CD4-positive, alpha-beta T cell treated with Interleukin-17A for 1 hour (primary cell): ENCODE results near the gene ASPG.

Experiments
- DNase-seq: peaks from one replicate; pipeline ENCODE4 v3.0.0-alpha.2; 2020

The ASPG gene

DNA sequence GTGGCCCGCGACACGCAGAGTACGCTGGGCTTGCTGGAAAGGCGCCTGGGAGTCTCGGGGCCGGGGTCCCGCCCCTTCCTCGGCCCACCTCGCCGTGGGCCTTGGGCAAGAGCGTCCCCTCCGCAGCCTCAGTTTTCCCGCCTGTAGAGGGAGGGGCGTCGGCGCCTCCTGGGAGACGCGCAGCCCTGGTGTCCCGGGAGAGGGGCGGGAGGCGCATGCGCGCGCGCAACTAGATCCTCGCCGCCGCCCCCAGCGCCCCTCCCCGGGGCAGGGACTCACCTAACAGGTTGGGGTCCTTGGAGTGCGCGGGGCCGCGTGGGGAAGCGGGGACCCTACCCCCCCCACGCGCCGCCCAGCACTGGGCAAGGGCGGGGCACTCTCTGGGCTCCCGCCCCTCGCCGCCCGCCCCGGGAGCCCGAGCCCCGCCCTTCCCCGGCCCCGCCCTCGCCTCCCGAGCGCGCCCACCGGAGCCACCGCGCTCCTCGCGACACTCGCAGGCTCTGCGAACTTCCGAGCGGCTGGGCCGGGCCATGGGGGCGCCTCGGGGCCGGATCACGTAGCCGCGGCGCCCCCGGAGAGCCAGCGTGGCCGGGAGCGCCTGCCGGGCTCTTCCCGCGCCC is 52.7 kb downstream of the ASPG start, which contains the start of gene KIF26A:
TSS of gene KIF26A (plus strand) at position 490 of the 620 bp plus-strand sequence. CDS start 136 bp downstream, outside the sequence.
- no peak for DNase-seq

DNA sequence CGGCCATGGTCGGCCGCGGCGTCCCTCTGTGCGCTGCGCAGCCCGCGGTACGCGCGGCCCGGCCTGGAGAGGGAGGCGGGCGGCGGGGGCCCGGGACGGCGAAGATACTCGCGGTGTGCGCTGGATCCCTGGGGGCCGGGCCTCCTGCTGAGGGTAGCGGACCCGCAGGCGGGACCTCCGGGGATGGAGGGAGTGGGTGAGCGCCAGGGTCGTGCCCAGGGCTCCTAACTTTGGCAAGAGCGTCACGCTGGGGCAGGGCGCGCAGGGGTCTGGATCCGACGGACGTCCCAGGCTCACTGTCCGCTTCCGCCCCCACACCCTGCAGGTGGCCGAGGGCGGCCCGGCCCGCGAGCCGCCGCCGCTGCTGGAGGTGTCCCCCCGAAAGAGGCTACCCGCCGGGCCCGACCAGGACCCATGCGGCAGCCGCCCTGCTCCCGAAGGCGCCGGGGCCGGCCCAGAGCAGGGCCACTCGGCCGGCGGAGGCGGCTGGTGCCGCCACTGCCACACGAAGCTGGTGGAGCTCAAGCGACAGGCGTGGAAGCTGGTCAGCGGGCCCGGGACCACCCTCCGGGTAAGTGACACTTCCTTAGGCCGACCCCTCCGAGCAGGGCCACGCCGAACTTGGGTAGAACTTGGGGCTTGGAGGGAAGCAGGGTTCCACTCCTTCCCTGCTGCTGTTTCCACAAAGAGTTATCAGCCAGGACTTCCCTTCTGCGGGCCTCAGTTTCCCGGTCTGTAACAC is 53.4 kb downstream of the ASPG start:
- no peak for DNase-seq

DNA sequence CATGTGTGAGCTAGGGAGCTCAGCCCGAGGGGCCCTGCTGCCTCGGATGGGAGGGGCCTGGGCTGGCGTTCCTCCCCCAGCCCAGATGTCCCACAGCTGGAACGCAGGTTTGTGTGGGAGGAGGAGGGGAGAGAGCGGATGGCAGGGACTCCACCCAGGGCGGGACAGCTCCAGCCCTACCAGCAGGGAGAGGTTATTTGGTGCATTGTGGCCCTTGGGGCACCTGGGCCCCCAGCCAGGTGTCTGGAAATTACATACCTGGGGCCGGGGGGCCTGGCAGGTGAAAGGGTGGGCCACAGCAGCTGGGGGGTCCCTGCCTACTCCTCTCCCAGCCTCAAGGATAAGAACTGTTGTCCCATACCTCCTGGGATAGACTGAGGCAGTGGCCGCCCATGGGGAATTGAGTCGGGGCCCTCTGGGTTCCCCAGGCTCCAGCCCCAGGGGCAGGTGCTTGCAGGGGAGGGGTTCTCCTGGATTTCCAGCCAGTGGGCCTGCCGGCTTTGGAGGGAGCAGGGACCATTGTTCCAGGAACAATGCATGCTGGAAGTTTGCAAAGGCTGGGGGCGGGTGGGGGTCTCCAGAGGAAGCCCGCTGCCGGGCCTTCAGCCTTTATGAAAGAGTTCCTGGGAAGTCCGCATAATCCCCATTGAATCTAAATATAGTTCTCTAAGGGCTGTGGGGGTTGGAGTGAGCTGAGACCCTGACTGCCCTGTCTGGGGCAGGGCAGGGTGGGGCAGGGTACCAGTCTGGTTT is 54.1 kb downstream of the ASPG start:
- DNase-seq: no peak

DNA sequence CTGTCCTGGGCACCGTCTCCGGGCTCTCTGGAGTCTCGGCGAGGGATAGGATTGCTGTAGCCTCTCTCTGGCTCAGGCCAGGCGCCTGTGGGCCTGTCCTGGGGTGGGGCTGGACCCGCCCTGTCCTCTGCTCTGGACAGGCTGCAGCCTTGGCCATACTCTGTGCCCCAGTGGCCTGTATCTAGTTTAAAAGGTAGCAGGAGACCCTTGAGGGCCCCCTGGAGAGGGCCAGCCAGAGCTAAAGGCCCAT is 54.6 kb downstream of the ASPG start:
- no peak for DNase-seq

DNA sequence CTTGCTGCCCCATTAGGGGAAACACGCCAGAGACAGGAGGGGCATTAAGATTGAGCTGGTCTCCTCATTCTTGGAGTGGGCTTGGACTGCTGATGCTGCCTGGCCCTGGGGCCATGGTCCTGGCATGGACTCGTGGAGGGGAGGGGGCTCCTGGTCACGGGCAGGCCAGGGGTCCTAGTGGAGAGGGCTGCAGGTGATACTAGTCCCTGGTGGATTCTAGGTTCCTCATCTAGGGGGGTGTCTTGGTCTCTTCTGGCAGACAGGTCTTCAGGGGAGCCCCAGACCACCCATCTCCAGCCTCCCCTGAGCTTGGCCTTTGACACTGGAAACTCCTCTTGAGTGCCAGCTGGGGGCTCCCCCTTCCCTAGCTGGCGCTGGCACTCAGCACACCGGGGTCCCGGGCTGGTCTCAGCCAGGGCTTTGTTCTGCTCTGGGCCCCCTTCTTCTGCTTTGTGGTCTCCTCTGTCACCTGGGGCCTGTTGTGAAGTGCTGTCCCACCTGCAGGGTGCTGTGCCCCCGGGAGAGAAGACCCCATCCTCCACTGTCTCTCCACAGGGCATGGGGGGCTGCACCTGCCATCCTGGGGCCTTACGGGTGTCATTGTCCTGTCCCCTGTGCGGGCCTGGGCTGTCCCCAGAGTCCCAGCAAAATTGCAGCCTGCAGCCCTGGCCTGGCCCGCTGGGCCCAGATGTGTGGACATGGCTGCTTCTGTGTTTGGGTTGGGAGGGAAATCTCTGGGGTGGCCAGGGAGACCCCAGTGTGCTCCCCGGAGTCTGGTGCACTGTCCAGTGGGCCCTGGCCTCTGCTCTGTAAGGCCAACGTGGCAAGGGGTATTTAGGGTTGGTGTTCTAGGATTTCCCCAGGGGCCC is 55.2 kb downstream of the ASPG start:
- DNase-seq: no peak

DNA sequence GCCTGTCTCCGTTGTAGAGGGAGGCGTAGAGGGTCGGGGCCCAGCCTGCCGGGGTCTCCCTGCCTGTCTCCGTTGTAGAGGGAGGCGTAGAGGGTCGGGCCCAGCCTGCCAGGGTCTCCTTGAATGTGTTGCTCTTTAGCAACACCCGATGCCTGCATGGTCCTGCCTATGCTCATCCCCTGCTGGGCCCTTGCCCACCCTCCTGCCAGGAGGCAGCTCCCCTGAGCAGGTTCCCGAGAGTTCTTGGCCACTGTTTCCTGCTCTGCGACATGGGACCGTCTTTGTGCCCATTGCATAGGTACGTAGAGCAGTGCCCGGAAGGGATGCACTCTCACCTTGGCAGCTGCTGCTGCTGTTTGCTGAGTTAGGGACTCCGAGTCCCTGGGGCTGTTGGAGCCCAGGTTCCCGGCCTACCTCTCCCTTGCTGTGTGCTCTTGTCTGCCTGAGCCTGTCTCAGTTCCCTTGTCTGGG is 56.2 kb downstream of the ASPG start:
- DNase-seq: no peak

DNA sequence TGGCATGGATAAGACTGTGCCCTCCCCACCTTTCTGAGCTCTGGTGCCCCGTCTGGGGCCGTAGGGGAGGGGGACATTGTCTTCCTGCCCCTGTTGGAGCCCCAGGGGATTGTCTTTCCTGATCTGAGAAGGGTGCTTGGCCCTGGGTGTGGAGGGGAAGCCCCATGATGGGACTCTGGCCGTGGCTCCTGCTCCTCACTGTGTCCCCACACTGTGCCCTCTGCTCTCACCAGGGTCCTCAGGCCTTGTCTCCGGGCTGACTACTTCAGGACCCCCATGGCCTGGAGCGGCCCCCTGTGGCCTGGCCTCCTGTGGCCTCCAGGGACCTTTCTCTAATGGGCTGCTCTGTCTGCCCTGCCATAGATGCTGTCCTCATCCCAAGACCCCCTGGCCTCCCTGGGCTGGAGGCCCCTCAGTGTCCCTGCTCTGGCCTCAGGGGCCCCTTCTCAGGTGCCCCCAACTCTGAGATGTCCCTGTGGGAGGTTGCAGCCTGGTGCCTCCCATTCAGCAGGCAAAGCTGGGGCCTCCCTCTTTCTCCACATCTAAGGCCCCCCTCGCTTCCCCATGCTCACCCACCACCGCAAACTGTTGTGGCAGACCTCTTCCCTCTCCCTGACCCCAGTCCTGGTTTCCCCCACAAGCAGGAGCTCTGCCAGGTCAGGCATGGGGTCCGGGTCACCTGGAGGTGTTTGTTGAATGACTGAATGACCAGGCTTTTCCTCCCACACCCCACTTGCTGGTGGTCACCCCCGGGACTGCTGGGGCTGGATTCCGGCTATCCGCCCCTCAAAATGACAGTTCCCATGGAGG is 56.8 kb downstream of the ASPG start:
- DNase-seq: no peak

DNA sequence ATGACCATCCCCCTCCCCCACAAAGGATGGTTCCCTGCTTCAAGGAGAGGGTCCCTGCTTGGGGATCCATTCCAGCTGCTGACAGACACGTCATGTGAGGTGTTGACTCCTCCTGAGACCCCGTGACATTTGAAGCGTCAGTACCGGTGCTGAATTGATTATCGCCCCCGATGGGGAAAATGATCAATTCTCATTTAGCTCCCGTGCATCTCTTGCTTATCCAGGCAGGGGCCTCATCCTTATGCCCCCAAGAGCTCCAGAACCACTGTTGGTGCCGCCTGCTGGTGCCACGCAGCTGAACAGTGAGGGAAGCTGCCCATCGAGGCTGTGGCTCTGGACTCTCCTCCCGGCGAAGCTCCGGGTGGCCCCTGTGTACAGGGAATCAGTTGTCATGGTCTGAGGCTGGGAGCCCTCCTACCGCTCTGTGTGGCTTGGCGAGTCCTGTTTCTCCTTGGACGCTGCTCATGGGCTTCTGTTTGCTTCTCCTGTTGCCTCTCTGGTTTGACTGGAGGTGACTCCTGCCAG is 57.5 kb downstream of the ASPG start:
- DNase-seq: no peak

DNA sequence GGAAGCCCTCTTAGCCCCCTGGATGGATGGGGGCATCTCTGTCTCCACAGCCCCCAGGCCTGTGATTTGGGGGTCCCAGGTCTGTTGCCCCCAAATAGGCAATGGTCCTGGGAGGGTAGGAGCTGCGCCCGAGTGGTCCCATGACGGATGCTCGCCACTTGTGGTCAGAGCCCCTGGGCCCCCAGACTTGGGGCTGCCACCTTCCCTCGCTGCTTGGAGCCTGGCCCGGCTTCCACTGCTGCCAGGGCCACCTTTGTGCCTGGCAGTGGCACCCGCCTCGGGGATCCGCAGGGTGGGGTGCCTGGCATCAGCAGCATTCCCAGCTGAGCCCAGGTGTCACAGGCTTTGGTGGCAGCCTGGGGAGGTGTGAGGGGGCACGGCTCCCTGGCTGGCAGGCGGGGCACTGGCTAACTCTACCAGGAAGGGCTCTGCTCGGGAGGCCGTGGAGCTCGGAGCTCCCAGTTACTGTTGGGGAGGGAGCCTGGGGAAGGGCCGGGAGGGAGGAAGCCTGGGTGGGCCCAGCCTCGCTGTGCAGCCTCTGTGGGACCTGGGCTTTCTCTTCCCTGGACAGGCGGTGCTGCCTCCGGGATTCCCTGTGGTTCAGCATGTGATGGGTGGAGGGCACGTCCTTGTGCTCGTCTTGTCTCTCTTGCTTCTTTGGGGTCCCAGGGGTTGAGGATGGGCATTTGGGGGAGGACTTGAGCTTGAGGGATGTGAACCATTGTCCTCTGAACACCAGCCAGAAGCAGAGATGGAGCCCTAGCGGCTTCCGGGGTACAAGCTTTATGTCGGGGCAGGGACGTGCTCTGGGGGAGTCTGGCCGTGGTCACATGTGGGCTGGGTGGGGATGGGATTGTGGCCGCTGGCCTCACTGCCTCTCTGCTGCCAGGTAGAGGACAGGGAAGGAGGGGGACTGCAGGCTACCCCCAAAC is 58.3 kb downstream of the ASPG start:
- DNase-seq: no peak

DNA sequence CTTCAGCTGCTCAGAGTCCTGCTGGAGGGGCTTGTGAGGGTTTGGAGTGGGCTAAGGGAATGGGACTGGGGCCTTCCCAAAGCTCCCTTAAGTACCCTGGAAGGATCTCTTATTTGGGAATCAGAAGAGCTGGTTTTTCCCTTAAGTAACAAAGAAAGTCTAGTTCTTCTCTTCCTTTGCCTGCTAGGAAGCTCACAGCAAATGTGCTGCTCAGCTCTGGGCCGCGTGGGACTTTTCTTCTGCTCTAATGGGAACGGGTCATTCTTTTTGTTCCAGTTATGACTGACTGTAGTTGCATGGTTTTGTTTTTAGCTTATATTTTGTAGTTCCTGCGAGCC is 58.9 kb downstream of the ASPG start:
- DNase-seq: no peak

DNA sequence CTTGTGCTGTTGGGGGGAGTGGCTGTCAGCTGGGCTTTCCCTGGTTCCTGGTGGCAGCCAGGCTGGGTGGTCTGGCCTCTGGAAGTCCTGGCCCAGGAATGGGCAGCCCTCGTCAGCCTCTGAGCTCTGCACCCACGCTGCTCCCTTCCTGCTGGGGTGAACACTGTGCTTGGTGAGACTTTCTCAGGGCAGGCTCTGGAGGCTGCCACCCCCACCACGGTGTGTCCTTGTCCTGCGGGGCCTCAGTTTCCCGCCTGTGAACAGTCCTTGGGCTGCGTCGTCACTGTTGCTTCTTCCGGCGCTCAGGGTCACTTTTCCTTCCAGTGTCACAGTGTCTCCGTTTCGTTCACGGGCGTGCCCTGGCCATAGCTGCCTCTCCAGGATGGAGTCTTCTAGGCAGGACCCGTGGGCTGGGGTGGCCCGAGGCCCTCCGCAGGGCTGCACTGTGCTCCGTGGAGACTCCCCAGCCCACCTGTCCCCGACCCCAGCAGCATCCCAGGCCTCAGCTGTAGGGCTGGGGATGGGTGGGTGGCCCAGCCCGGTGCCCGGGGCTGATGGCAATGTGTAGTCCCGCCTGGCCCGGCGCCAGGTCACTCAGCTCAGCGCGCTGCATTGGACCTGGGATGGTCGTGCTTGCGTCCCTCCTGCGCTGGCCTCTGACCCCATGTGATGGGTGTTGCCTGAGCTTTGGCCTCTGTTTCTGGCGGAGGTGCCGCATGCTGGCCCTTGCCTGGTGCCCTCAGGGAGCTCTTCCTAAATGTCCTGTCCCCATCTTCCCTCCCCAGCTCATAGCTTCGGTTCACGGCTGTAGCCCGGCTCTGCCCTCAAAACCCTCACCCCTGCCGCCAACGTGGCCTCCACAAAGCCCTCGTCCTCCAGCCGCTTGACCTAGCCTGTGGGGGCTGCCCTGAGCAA is 59.7 kb downstream of the ASPG start:
- no peak for DNase-seq

DNA sequence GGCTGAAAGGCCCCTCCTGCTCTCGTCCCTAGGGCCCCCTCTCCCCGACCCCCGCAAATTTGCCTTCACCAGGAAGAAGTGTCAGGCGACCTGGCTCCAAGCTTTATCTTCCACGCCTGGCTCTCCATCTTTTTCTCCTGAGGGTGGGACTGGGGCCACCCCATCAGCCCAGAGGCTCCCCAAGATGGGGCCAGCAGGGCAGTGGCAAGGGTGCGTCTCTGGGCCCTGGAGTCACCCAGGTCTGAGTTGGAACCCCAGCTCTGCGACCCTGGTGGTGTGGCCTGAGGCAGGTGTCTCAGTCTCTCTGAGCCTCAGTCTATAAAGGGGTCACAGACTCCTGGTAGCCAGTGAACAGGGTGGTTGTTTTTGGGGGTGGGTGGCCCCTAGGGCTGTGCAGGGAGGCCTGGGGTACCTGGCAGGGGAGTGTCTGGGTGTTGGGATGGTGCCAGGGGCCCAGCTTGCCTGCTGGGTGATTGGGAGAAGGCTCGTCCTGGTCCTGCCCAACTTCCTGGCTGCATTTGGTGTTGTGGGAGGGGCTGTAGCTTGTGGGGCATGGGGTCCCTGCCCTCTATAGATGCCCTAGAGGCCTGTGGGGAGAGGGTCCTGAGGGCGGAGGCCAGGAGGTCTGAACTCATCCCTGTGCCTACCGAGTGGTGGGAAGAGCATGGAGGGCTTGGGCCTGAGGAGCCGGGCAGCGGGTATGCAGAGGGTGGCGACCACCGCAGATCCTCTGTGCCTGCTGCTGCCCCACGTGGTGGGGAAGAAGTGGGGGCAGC is 60.5 kb downstream of the ASPG start:
- DNase-seq: no peak

DNA sequence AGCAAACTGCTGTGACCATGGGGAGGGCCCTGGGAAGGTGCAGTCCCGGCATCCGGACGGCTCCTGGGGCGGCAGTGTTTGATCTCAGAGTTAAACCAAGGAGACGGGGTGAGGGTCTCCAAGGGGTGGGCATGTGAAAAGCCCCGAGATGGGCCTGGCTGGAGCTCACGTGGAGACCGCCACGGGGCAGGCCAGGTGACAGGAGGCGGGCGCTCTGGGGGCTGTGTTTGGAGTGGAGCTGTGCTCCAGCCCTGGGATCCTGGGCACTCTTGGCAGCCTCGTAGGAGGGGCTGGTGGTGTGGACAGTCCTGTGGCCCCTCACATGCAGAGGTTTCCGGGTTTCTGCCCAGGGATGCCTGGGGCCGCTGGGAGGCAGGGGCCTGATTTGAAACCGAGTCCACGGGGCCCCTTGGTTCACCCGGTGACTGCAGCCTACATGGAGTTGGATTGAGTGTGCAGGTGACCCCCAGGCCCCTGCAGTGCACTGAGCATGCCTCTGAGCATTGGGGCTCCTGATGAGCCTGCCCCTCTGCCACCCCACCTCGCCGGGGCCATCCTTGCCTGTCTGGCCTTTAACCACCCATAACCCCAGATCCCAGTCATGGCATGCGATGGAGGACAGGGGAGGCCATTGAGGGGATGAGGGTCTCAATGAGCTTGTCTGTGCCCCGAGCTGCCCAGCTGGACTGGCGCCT is 61.3 kb downstream of the ASPG start:
- no peak for DNase-seq

DNA sequence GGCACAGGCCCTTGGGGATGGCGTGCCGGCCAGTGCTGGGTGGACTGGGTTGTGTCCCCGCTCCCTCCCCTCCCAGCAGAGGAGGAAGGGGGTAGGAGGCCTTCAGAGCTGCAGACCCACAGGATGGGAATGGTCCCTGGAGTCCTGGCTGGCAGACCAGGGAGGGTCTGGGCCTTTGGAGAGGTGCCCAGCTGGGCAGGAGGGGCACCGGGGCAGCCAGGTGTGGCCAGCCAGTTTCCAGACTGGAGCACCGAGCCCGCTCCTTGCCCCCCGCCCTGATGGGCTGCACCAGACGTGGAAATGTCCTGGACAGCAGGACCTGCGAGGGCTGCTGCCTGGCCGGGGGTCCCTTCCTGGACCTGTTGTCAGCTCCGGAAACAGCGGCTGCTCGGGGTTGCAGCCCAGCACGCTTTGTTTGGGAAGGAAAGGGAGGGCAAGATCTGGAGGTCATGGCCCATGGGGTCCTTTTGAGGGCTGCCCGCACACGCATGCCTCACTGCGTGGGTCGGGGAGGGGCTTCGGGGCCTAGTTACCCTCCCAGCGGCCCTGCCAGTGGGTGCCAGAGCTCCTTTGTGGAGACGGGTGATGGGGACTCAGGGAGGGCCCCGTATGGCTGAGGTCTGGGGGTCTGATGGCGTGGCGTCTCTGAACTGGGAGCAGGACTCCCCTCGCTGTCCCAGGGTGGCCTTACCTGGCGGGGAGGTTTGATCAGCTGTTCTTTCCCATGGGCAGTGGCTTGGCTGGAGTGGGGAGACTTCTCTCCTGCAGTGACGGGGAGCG is 62.0 kb downstream of the ASPG start:
- no peak for DNase-seq

DNA sequence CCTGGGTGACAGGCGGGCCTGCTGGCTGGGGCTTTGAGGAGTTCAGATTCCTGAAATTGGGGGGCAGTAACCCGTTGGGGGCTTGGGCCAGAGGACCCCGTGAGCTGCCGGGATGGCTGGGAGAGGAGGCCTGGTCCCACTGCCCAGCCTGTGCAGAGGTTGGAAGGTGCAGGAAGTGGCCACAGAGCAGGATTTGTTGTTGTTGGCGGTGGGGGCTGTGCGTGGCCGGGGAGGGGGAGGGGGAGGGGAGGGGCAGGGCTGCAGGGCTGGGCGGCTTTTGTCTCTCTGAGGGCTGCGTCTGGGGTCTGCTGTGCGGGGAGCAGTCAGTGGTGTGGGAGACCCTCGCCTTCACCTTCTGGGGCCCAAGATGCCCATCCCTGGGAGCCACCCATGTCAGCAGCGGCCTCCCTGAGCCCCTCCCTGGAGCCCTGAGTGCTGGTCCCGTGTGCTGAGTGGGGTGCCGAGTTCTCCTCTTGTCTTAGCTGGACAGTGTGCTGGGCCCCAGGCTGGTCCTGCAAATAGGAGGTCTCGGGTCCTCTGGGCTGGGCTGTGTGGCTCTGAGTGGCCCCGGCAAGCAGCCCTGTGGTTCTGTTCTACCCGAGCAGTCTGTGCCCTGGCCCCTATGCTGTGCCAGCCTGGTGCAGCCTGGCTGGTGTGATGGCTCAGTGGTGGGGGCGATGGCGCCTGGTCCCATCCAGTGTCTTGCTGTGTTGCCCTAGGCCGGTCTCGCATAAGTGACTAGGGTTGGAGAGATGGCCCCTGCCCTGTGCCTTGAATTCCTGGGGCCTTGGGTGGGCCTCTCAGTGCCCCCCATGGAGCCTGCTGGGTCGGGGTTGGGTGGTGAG is 63.2 kb downstream of the ASPG start:
- DNase-seq: no peak

DNA sequence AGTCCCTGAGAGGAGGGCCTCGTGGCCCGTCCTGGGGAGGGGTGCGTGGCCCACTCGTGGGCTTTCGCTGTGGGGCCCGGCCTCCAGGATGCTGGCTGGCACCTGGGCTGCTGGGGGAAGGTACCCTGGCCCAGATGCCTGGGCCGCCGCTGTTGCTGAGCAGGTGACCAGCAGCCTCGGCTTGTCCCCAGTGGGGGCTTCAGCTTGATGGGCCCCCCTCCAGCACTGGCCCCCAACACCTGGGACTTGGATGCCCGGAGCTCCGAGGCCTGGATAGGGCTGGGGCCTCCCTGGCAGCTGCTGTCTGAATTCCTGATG is 63.7 kb downstream of the ASPG start:
- DNase-seq: no peak

DNA sequence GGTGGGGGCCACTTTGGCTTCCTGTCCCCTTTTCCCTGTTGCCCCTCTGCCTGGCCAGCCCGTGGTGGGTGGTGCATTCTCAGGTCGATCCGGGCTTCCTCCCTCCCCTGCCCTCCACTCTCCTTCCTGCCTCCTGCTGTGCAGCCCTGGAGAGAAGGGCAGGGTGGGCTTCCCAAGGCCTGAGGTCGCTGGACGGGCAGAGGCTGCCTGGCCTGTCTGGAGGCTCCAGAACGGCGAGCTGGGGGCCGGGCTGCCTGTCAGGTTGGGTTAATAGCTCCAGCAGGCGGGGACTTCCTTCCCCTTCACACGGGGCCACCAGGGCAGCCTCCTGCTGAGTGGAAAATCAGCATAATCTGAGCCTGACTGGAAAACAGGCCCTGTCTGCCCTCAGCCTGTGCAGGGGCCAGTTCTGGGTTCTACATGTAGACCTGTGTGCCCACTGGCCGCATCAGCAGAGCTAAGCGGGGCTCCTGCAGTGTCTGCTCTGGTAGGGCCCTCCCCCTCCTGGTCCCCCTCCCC is 64.2 kb downstream of the ASPG start:
- no peak for DNase-seq
